Activated CD4-positive, alpha-beta T cell treated with anti-CD3 and anti-CD28 coated beads, Interleukin-2, amount 50 U/mL, for 1 hour (primary cell): ENCODE results near the gene LSP1.
A peak's percentile ranks its signal among the peaks of the same experiment; 100 is the strongest.
"Not testable (repeated sequence)": the region's sequence is repeated elsewhere in the genome, so short reads cannot be mapped to it uniquely, and the experiment has no call there.

Experiments used
- DNase-seq: peaks from one replicate; pipeline ENCODE4 v3.0.0-alpha.2; 2020

LSP1 gene

DNA sequence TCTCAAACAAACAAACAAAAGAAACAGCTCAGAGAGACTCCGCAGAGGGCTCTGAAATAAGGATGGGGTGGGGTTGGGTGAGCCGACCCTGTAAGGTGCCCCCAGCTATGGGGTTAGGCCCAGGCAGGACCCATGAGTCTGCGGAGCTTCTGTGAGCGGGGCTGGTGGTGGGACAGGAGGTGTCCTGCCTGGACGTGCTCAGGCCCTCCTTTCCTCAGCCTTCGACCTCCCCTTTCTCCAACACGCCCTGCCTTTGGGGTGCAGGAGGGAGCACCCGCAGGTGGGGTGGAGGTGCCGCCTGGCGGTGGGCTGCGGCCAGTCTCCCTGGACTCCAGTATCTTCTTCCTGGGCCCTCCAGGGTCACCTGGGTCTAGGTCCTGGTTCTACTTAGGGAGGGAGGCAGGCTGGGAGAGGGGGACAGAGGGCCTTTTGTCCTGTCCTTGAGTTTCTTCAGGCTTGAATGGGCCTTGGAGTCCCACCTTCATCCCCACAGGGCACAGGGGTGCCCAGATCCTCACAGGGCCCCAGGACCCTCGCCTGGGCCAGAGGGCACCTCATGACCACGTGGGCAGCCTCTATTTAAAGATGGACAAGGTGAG is 26.6 kb downstream of the LSP1 start:
- no peak for DNase-seq

DNA sequence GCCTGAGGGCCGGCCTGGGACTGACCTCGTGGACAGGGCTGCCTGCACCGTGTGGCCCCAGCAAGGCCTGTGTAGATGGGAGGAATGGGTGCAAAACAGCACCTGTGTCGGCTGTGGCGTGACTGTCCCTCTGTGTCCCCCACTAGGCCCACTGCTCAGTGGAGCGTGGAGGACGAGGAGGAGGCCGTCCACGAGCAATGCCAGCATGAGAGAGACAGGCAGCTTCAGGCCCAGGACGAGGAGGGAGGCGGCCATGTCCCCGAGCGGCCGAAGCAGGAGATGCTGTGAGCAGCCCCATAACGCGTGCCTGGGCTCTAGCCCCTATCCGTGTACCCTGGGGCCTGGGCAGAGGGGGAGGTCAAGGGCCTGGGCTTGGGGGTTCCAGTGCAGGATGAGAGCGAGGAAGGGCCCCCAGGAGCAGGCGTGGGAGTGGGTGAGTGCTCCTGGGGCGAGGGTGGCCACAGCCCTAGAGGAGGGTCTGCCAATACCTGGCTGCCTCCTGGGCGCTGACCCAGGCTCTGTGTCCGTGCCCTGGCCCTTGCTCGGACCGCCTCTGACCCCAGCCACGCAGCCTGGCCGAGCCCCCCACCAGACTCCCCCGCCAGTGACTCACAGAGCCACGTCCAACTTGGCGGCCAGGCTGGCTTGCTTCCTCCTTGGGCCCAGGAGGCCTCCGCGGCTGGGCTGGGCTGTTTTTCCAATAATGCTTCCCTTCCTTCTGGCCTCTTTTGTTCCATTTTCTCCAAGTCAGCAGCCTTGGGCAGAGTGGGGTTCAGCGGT is 27.2 kb downstream of the LSP1 start:
- DNase-seq, result no peak

DNA sequence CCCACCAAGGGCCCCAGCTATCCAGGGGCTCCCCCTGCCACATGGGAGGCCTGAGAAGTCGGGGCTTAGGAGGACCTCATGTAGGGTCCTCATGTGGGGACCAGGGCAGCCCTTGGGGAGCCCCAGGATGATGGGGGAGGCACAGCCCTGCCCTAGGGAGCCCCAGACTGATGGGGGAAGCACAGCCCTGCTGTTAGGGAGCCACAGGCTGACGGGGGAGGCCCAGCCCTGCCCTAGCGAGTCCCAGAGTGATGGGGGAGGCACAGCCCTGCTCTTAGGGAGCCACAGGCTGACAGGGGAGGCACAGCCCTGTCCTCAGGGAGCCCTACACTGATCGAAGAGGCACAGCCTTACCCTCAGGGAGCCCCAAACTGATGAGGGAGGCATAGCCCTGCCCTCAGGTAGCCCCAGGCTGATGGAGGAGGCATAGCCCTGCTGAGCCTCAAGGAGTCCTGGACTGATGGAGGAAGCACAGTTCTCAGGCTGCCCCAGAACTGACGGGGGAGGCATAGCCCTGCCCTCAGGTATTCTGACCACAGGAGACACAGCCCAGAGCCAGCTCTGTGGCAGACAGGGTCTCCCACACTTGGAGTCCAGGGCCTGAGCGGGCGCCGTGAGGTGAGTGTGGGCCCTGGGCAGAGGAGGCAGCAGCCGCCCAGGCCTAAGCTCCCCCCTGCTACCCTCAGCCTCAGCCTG is 28.0 kb downstream of the LSP1 start:
- no peak for DNase-seq

DNA sequence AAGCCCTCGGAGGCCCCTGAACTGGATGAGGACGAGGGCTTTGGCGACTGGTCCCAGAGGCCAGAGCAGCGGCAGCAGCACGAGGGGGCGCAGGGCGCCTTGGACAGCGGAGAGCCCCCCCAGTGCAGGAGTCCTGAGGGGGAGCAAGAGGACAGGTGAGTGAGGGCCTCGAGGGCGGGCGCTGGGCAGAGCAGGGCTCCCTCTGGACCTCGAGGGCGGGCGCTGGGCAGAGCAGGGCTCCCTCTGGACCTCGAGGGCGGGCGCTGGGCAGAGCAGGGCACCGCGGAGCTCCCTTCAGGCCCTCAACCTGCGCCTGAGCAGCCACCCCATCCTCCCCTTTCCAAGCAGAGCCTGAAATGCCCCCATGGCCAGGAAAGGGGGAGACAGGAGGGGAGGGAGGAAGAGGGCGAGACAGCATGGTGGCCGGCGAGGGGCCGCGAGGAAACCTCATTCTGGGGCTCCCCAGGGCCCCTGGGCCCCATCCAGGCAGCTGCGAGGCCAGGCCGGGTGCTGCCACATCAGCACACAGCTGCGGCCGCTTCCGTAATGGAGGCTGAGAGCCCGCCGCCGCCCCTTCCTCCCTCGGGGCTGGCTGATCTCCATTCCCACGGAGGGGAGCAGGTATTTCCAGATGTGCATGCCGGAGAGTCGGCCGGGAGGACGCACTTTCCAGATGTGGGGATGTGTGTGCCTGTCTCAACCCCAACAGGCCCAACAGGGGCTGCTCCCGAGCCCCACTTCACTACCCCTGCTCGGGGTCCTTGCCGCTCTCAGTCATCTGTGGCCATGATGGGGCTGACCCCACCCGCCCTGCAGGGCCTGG is 28.8 kb downstream of the LSP1 start:
- DNase-seq, result no peak

DNA sequence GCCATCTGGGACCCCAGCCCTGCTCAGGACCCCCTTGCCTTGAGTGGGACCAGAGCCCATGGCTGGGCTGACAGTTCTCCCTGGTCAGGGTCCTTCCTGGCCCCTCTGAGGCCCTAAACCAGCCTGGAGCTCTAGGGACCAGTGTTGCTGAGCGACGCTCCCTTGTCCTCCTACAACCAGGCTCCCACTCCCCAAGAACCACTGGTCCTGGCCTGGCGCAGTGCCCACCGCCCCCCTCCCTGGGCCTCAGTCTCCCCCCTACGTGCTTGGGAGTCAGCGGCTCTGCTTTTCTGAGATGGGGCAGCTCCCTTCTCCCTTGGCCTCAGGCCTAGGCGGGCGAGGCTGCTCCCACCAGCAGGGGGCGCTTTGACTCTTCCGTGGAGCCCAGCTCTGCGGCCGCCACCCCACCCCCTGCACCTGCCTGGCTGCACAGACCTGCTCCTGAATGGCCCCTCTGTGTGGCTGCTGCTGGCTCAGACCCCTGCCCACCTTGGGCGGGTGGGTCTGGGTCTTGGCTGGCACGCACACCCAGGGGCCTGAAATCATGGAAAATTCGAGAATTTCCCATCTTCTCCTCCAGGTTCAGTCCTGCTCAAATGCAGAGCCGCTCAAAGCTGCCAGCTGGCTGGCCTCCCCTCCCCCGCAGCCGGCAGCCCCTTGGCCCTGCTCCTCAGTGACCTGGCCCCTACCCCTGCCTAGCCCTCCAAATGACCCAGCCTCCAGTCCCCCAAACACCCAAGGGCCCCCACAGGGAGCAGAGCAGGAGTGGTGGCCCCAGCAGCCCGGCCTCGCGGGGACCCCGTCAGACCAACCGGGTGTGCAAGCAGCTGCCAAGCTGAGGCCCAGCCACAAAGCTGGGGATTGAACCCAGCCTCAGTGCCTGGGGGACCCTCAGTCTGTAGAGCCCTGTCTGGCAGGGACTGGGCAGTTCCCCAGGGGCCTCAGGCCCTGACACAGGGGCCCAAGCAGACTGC is 29.7 kb downstream of the LSP1 start:
- DNase-seq, result peak; percentile 80

DNA sequence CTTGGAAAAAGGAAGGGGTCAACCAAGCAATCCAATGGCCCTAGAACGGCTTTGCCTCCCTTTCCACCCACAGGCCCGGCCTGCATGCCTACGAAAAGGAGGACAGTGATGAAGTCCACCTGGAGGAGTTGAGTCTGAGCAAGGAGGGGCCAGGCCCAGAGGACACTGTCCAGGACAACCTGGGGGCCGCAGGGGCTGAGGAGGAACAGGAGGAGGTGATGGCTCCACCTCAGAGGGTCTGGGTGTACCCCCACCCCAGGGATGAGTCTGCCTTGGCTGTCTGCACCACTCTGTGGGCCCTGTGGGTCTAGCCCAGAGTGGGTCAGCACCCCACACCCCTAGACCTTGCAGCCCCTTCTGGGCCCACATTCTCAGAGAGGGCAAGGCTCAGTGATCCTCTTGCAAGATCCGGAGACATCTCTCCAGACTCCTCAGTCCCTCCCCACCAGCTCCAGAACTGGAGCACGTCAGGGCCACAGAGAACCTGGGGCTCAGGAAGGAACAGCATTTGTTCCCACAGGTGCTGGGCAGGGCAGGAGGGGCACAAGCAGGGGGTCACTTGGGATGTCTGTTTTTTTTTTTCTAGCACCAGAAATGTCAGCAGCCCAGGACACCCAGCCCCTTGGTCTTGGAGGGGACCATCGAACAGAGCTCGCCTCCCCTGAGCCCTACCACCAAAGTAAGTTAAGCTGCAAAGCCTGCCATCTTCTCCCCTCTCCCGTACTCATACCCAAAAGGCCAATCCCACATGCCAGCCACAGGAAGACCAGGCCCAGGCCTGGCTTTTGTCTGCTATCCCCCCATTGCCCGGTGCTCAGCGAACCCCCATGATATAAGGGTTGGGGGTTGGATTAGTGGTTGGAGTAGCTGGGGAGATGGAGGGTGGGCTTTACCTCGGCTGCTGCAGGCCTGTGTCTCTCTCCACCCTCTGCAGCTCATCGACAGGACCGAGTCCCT is 30.7 kb downstream of the LSP1 start:
- no peak for DNase-seq

DNA sequence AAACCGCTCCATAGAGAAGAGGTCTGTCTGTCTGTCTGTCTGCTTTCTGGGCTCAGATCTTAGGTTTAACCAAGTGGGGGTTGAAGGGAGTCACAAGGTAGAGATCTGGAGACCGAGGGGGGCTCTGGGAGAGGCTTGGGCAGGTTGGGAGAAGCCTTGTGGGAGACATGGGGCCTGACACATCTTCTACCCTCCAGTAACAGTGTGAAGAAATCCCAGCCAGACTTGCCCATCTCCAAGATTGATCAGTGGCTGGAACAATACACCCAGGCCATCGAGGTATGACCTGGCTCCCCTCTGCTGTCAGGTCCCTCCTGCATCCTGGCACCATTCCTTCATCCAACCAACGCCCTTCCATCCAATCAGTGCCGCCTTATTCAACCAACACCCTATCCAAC is 31.4 kb downstream of the LSP1 start:
- DNase-seq, result no peak

DNA sequence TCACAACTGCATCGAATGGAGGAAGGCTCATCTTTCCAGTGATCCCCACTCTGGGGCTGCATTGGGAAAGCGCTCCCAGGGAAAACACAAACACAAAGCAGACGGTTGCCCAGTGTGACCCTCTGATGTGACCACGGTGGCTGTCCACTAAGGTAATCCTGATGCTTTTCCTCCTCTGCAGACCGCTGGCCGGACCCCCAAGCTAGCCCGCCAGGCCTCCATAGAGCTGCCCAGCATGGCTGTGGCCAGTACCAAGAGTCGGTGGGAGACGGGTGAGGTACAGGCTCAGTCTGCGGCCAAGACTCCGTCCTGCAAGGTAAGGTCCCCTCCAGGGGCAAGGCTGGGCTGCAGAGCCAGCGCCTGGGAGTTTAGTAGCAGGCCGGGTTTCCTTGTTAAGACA is 33.7 kb downstream of the LSP1 start:
- DNase-seq, result not testable (repeated sequence)

DNA sequence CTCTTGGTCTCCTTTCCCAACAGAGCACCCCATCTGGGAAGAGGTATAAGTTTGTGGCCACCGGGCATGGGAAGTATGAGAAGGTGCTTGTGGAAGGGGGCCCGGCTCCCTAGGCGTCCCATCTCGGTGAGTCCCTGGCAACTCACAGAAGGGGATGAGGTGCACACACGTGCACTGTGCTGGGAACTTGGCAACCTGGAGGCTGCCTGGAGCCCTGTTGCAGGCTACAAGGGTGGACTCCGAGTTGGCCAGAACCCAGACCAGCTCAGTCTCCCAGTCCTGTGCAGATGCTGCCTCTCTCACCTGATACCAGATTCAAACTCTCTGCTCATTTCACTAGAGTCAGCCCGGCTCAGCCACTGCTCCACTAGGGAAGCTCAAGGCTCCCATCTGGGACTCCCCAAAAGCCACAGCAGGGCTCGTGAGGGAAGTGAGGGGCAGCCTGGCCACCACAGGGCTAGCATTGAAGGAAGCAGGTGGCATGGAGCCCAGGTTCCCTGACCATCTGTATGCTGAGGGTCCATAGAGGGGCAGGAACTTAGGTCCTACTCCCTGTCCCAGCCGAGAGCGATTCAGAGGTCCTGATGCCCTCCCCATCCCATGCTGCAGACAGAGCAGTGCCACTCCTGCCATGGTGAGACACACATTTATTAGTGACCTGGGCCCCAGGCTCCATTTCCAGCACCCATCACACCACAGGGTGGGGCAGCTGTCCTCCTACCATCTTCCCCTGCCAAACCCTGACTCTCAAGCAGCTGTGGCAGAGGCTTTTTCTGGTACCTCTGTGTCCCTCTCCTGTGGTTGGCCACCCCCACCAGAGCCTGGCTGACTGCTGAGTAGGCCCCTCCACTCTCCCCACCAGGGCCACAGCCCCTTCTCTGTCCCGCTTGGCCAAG is 34.8 kb downstream of the LSP1 start:
- DNase-seq, result no peak

DNA sequence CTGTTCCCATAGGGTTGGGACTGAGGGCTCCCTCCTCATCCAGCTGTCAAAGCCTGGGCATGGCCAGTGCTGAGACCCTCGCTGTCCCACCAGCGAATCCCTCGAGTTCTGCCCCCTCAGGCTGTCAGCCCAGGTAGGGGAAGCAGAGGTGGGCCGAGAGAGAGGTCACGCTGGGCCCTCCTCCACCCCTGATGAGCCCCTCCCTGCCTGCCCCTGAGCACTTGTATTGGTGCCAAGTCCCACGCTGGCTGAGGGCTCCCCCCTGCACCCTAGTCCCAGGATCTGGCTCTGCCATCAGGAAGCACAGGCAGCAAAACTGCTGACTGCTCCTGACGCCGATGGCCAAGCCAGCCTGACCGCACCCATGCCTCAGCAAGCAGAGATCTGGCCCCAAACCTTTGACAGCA is 35.5 kb downstream of the LSP1 start:
- DNase-seq, result no peak

DNA sequence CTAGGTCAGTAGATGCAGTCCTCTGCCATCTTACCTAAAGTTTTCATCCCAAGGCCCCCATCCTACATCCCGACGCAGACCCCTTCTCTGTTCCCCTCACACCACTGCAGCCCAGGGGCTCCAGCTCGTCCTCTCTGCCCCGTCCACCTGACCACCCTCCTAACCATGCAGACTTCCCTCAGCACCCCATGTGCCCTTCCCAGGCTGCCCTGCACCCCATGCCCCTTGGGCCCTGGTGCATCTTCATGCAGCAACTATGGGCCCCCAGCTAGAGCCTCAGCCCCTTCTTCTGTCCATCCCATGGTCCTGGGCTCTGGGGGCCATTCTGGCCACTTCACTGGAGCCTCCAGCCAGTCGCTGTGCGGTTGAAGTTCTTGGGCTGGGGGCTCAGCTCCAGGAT is 35.9 kb downstream of the LSP1 start:
- no peak for DNase-seq

DNA sequence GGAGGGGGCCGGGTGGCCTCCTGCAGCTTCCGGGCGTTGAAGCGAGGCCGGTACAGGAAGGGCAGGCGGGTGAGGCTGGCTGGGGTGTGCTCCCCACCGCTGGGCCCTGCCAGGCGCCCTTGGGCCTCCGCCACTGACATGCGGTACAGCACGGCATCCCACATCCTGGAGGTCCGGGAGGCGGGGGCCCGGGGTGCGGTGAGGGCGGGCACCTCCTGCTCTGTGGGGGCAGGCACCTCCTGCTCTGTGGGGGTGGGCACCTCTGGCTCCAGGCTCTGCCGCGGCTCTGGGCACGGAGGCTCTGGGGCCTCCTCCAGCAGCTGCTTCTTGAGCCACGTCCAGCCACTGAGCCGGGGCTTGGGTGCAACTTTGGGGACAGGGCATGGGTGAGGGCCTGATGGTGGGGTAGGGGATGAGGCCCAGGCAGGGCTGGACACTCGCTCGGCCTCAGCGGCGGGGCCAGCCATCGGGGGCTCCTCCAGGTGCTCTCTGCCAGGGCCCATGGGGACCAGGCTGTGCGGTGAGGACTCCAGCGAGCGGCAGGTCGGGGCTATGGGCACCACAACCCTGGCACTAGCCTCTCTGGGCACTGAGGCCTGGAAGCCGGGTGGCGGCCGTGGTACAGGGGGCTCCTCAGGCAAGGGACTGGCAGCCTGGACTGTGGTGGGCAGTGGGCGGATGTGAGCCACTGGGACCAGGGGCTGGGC is 36.5 kb downstream of the LSP1 start:
- DNase-seq, result peak; percentile 67

DNA sequence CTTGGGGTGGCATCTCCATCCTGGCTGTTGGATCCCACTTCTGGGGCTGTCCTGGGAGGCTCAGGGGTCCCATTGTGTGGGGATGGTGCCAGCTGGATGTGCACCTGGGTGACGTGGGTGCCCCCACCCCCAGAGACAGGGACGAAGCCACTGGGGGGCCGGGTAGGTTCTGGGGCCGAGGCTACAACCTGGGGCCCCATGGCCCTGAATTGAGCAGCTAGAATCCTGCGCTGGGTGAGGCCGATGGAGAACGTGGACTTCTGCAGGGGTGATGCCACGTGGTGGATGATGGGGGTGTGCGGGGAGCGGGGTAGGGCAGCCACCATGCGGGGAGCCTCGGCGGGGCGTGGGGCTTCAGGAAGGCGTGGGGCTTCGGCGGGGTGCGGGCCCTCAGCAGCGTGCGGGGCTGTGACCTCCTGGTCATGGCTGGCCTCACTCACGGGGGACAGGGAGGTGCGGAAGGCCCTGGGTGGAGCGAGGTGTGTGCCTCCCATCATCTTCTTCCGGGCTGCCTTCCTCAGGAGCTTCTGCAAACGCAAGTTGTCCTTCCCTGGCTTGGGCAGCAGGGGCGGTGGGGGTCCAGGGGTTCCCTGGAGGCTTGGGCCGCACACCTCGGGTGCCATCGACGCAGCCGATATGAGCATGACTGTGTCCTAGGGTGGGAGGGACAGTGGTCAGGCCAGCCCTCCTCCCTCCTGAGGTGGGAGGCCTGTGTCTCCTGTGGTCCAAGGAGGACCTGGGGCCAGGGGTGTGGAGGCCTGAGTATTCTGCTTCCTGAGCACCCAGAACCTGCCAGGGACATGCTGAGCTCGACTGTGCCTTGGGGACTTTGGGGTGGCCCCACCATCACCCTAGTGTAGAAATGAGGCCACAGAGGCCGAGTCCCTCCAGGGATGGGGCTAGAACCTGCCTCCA is 37.3 kb downstream of the LSP1 start:
- no peak for DNase-seq

DNA sequence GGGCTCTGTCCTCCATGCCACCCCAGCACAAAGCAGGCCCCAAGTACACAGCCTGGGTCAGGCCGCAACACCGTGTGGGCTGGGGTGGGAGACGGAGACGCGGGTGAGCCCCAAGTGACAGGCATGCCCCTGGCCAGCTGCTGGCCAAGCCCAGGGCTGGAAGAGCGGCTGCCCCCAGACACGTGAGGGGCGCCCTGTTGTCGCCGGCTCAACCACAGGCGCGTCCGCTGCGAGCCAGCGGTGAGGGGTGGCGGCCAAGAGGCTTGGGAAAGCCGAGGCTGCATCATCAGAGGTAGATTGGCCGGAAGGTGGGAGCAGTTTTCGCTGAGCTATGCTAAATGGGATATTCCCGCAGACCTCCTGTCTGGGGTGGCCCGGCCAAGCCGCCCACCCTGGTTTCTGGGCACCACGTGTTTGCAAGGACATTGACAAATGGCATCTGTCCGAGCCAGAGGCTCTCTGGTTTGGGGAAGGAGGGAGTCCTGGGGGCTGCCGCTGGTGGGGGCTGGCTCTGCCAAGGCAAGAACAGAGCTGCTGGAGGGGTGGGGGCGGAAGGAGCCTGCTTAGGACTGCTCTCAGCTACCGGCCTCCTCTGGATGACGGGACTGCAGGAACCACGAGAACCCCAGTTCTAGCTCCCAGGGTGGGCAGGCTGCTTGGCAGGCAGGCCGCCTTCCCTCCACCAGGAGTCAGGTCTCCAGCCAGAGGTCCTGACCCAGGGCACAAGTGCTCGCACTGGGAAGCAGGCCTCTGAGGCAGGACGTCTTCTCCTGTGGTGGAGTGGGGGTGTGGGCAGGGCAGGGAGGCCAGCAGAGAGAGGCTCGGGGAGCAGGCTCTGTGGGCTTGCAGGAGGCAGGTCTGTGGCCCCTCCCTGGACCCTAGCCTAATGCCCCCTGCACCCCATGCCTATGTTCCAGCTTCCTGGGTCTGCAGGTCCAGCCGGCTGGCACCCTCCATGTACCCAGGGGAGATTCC is 38.3 kb downstream of the LSP1 start:
- DNase-seq, result no peak

DNA sequence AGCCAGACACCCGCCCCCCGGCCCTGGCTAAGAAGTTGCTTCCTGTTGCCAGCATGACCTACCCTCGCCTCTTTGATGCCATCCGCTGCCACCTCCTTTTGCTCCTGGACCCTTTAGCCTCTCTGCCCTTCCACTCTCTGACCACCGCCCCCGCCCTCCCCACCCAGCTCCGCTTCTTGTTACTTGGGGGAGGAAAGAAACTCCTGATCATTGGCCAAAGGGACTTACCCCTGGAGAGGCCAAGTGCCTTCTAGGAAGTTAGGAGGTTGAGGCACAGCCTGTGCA is 38.9 kb downstream of the LSP1 start, which contains the start of gene PRR33:
Gene PRR33, minus strand, starts transcription at position 65 of the 285 bp plus-strand sequence. CDS start 1,311 bp downstream, outside the sequence.
- DNase-seq, result no peak

DNA sequence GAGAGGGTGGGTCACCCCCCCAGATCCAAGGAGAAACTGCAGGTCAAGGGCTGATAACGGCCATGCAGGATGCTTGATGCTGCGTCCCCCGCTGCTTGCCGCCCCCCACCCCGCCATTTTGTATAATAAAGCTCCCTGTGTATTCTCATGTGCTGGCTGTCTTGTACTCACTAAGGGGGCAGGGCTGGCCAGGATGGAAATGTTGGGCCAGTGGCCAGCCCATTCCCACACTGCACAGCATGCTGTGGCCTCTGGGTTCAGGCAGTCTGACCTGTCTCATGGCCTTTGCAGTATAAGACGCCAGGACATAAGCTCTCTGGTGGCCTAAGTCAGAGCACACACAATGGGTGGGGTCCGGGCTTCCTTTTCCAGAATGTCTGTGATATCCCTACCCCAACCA is 39.2 kb downstream of the LSP1 start:
- DNase-seq, result no peak

DNA sequence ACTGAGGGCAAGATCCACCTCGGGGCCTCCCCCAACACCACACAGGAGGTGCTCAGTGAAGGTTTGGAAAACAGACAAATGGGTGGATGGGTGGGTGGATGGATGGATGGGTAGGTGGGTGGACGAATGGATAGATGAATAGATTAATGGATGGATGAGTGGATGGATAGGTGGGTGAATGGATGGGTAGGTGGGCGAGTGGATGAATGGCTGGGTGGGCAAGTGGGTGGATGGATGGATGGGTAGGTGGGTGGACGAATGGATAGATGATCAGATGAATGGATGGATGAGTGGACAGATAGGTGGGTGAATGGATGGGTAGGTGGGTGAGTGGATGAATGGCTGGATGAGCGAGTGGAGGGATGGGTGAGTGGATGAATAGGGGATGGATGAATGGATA is 39.7 kb downstream of the LSP1 start:
- DNase-seq, result no peak
